OCI-LY3 (cell line): ENCODE results near the gene ELOVL1.

Source experiments
- H2AFZ ChIP-seq: fragments of 200-600, 300-600 bp; shearing (Covaris generic); 2 replicates; pipeline ENCODE4 v1.6.0; 2014; ENCODE audit warnings: antibody characterized with exemption, low read depth, low read length
- H3K27ac ChIP-seq: fragments of 200-600, 300-600 bp; sonication (generic); 2 replicates; pipeline ENCODE4 v1.5.1; 2014; ENCODE audit warnings: mild to moderate bottlenecking, low read length, moderate library complexity, mixed read lengths
- H3K27me3 ChIP-seq: fragments of 200-600, 300-600 bp; sonication (generic); 2 replicates; pipeline ENCODE4 v1.6.1; 2014; ENCODE audit warnings: low read depth, low read length, mixed read lengths
- H3K36me3 ChIP-seq: fragments of 200-600, 300-600 bp; sonication (generic); replicated peaks from 2 replicates; pipeline ENCODE3; 2014; ENCODE audit warnings: low read depth, low read length, mixed read lengths
- H3K4me1 ChIP-seq: fragments of 300-600, 200-600 bp; sonication (generic); 2 replicates; pipeline ENCODE4 v1.6.1; 2014; ENCODE audit warnings: low read length, mixed read lengths
- H3K4me2 ChIP-seq: fragments of 200-600, 300-600 bp; sonication (generic); 2 replicates; pipeline ENCODE4 v1.6.1; 2014; ENCODE audit warnings: low read length, mixed read lengths
- H3K4me3 ChIP-seq: fragments of 300-600, 200-600 bp; sonication (generic); 2 replicates; pipeline ENCODE4 v1.5.1; 2014; ENCODE audit warnings: antibody characterized with exemption, mild to moderate bottlenecking, low read length, moderate library complexity
- H3K79me2 ChIP-seq: fragments of 300-600, 200-600 bp; shearing (Covaris generic); 2 replicates; pipeline ENCODE4 v1.6.1; 2014; ENCODE audit warnings: mild to moderate bottlenecking, low read length, mixed read lengths
- H3K9ac ChIP-seq: fragments of 300-600, 200-600 bp; shearing (Covaris generic); 2 replicates; pipeline ENCODE4 v1.6.0; 2014; ENCODE audit warnings: mild to moderate bottlenecking, low read length, moderate library complexity
- H3K9me3 ChIP-seq: fragments of 200-600, 300-600 bp; shearing (Covaris generic); 2 replicates; pipeline ENCODE4 v1.6.1; 2014; ENCODE audit warnings: low read length, mixed read lengths; ENCODE audit not compliant: insufficient read depth
- H4K20me1 ChIP-seq: fragments of 200-600, 300-600 bp; sonication (generic); 2 replicates; pipeline ENCODE4 v1.6.1; 2016; ENCODE audit warnings: low read length, mixed read lengths; ENCODE audit not compliant: insufficient read depth
- EZH2phosphoT487 ChIP-seq: fragments of 200-600 bp; shearing (Covaris generic); IDR thresholded peaks from 2 replicates; pipeline ENCODE4 v1.6.1; 2018; ENCODE audit warnings: antibody characterized with exemption, mixed run types, low read depth
- TF ChIP-seq, protein P1 (sequence below): fragments of 200-600, 300-600 bp; sonication (generic); IDR thresholded peaks from 2 replicates; pipeline ENCODE4 v1.5.1; 2014; ENCODE audit warnings: antibody characterized with exemption, low read length, low read depth

Gene ELOVL1

DNA sequence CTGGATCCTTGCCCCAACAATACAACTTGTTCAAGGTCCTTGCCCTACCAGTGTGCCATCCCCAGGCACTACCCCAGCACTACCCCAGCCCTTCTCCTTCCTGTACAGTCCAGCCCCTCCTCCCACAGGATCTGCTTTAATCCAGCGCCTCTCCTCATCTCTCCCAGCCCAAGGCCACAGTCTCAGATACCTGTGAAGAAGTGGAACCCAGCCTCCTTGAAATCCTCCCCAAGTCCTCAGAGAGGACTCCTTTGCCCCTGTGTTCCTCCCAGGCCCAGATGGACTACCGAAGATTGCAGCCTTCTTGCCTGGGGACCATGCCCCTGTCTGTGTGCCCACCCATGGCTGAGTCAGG is 15.5 kb downstream of the ELOVL1 start:
- Histone ChIP-seq H3K4me1 (no peaks in the 10 kb centered on the region), H3K27ac (no peak overlapping the region), H4K20me1 (no peaks in the 10 kb centered on the region), H3K9ac (no peak overlapping the region), H3K27me3 (no peaks in the 10 kb centered on the region), H2AFZ (no peak overlapping the region), H3K4me2 (no peak overlapping the region), H3K36me3 (no peaks in the 10 kb centered on the region), H3K79me2 (no peaks in the 10 kb centered on the region), H3K4me3 (no peak overlapping the region), H3K9me3 (no peaks in the 10 kb centered on the region)
- TF ChIP-seq, protein P1, sequence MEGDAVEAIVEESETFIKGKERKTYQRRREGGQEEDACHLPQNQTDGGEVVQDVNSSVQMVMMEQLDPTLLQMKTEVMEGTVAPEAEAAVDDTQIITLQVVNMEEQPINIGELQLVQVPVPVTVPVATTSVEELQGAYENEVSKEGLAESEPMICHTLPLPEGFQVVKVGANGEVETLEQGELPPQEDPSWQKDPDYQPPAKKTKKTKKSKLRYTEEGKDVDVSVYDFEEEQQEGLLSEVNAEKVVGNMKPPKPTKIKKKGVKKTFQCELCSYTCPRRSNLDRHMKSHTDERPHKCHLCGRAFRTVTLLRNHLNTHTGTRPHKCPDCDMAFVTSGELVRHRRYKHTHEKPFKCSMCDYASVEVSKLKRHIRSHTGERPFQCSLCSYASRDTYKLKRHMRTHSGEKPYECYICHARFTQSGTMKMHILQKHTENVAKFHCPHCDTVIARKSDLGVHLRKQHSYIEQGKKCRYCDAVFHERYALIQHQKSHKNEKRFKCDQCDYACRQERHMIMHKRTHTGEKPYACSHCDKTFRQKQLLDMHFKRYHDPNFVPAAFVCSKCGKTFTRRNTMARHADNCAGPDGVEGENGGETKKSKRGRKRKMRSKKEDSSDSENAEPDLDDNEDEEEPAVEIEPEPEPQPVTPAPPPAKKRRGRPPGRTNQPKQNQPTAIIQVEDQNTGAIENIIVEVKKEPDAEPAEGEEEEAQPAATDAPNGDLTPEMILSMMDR, result no peak
- TF ChIP-seq EZH2phosphoT487, result no peak

DNA sequence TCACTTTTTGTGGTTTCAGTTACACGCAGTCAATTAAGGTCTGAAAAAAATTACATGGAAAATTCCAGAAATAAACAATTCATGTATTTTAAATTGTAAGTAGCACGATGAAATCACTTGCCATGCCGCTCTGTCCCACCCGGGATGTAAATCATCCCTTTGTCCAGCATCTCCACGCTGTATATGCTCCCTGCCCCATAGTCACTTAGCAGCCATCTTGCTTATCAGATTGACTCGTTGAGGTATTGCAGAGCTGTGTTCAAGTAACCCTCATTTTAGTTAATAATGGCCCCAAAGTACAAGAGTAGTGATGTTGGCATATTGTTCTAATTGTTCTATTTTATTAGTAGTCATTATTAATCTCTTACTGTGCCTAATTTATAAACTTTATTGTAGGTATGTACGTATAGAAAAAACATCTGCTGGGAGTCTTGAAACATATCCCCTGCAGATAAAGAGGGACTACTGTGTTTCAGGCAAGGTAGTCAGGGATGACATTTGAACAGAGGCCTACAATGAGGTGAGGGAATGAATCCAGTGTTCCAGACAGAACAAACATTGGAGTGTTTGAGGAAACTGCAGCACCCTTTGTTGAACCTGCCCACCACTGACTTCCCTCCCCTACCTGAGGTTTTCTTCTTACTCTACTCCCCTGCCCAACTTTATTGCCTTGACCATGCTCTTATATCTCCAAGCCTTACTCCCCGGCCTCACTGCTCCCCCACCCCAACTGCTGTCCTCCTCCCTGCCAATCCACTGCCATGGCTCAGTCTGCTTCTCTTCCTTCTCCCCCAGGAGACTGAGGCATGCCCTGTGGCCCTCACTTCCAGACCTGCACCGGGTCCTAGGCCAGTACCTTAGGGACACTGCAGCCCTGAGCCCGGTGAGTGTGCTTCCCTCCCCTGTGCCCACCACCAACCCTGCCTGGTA is 16.1 kb downstream of the ELOVL1 start:
- Histone ChIP-seq H3K9me3 (no peaks in the 10 kb centered on the region), H3K4me1 (no peaks in the 10 kb centered on the region), H3K4me2 (no peak overlapping the region), H3K4me3 (no peak overlapping the region), H3K27me3 (no peaks in the 10 kb centered on the region), H4K20me1 (no peaks in the 10 kb centered on the region), H2AFZ (no peak overlapping the region), H3K36me3 (no peaks in the 10 kb centered on the region), H3K27ac (no peak overlapping the region), H3K9ac (no peak overlapping the region), H3K79me2 (no peaks in the 10 kb centered on the region)
- no peak for TF ChIP-seq EZH2phosphoT487
- TF ChIP-seq, protein P1, result no peak

DNA sequence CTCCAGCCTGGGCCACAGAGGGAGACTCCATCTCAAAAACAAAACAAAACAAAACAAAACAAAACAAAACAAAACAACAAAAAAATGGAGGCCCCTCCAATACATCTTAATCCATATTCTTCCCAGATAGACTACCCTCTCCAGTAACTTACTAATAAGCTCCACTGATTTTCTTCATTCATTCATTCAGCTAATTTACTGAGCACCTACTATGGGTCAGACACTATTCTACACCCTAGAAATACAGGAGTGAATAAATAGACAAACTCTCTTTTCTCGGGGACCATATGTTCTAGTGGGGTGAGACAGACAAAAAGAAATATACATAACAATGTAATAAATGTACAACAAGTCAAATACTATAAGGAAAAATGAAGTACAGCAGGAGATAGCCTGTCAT is 16.8 kb downstream of the ELOVL1 start:
- H3K36me3 ChIP-seq, result no peaks in the 10 kb centered on the region
- no peaks in the 10 kb centered on the region for H3K4me1 ChIP-seq
- no peak overlapping the region for H3K9ac ChIP-seq
- no peak for TF ChIP-seq EZH2phosphoT487
- TF ChIP-seq, protein P1, result no peak
- no peak overlapping the region for H3K4me2 ChIP-seq
- H2AFZ ChIP-seq, result no peak overlapping the region
- H3K79me2 ChIP-seq, result no peaks in the 10 kb centered on the region
- no peaks in the 10 kb centered on the region for H3K27me3 ChIP-seq
- H4K20me1 ChIP-seq, result no peaks in the 10 kb centered on the region
- no peaks in the 10 kb centered on the region for H3K9me3 ChIP-seq
- no peak overlapping the region for H3K4me3 ChIP-seq
- no peak overlapping the region for H3K27ac ChIP-seq

DNA sequence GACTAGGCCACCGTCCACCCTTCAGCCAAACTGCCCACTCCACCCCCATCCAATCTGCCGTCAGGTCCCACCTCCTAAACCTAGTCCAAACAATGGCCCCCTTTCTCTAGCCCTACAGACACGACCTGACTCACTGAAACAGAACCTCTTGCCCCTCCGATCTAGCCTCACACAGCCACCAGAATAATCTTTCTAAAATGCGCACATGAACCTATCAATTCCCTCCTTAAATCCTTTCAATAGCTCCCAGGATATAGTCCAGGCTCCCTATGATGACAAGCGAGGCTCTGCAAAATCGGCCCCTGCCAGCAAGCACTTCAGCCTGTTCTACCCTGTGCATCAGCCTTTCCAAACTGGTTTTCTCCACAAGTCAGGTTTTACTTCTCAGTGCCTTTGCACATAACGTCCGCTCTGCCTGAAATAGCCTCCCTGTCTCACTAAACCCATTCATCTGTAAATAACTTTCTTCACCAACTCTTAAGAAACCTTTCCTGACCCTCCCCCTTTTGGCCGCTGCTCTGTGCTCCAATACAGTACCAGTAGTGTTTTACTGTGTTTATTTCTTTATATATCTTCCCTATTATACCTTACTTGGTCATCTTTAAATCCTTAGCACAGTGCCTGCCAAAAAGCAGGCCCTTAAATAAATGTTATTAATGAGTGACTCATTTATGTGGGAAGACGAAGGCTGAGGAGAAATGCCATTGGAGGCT is 18.1 kb downstream of the ELOVL1 start:
- Histone ChIP-seq H3K4me2 (no peak overlapping the region), H3K36me3 (no peaks in the 10 kb centered on the region), H3K79me2 (no peaks in the 10 kb centered on the region), H3K4me1 (no peaks in the 10 kb centered on the region), H3K9ac (no peak overlapping the region), H3K9me3 (no peaks in the 10 kb centered on the region), H3K27me3 (no peaks in the 10 kb centered on the region), H4K20me1 (no peaks in the 10 kb centered on the region), H3K4me3 (no peak overlapping the region), H2AFZ (no peak overlapping the region), H3K27ac (no peak overlapping the region)
- TF ChIP-seq, protein P1, result no peak
- TF ChIP-seq EZH2phosphoT487, result no peak
